Forelimb muscle (tissue), 1 donor: ENCODE measurements around the gene PALLD. TPM values are rescaled to one million over a fixed set of nuclear protein-coding genes. Genes with fewer than 3 reads are reported as not detected.

Experiments
- DNase-seq: peaks from one replicate; pipeline ENCODE4 v3.0.0-alpha.2; 2013; ENCODE audit warnings: low read depth
- polyA plus RNA-seq: library from polyadenylated mRNA; unstranded; fragments of 120-200 nt; gene quantifications from one replicate; pipeline ENCODE4 v1.2.1, GENCODE V29; 2013; ENCODE audit not compliant: insufficient read length

The PALLD gene
- polyA plus RNA-seq, 1 donor, result 167 TPM

- no peak for DNase-seq
These were observed 234.3 kb downstream of the PALLD start for GRCh38 chr4:168731006-168731636.

GRCh38 chr4:168731706-168732414 is 235.0 kb downstream of the PALLD start:
- DNase-seq, result no peak

GRCh38 chr4:168732714-168733113 is 235.9 kb downstream of the PALLD start:
- DNase-seq, result no peak

- DNase-seq, result peak; percentile 46
These were observed 238.1 kb downstream of the PALLD start for GRCh38 chr4:168734703-168735678.

- no peak for DNase-seq
These were observed 238.9 kb downstream of the PALLD start for GRCh38 chr4:168735735-168736134.

- no peak for DNase-seq
These were observed 240.3 kb downstream of the PALLD start for GRCh38 chr4:168736860-168737805.

GRCh38 chr4:168737806-168738172 is 240.9 kb downstream of the PALLD start:
- no peak for DNase-seq

- no peak for DNase-seq
These were observed 243.0 kb downstream of the PALLD start for GRCh38 chr4:168739886-168740285.

- no peak for DNase-seq
These were observed 243.8 kb downstream of the PALLD start for GRCh38 chr4:168740691-168741090.

- no peak for DNase-seq
These were observed 244.7 kb downstream of the PALLD start for GRCh38 chr4:168741281-168742173.

- DNase-seq, result no peak
These were observed 246.3 kb downstream of the PALLD start for GRCh38 chr4:168743131-168743530.

GRCh38 chr4:168743601-168744000 is 246.7 kb downstream of the PALLD start:
- DNase-seq, result no peak

- DNase-seq, result no peak
These were observed 247.2 kb downstream of the PALLD start for GRCh38 chr4:168744021-168744420.

- no peak for DNase-seq
These were observed 252.0 kb downstream of the PALLD start for GRCh38 chr4:168748807-168749206.

GRCh38 chr4:168751263-168752225 is 254.7 kb downstream of the PALLD start:
- DNase-seq, result no peak

- no peak for DNase-seq
These were observed 259.0 kb downstream of the PALLD start for GRCh38 chr4:168755598-168756477.

GRCh38 chr4:168757500-168757899 is 260.6 kb downstream of the PALLD start:
- DNase-seq, result no peak

- peak; percentile 43 for DNase-seq
These were observed 261.6 kb downstream of the PALLD start for GRCh38 chr4:168758351-168758876.
